GM12878 (cell line): ENCODE data around the gene STX19. TPM values are rescaled to one million over a fixed set of nuclear protein-coding genes. Genes with fewer than 3 reads are reported as not detected.

ENCODE experiments used
- ATAC-seq: fragments of 200-7000 bp; cut with Tn5 transposase; 3 replicates; pipeline ENCODE4 v1.9.1; 2020; ENCODE audit warnings: mild to moderate bottlenecking, moderate library complexity
- BruUV-seq: library from RNA; stranded (reverse); fragments of 400-500 nt; replicated peaks from 2 replicates; lab custom pipeline; 2021; lab: Mats Ljungman, UMichigan
- CTCF ChIA-PET: fragments of 300-600 bp; sonication (Branson Sonifier 250); formaldehyde crosslinking; extraction: SDS; loops from one replicate; lab custom pipeline; 2021; ENCODE audit warnings: inconsistent platforms; lab: Yijun Ruan, JAX
- POLR2A ChIA-PET: fragments of 350-600 bp; formaldehyde crosslinking; extraction: SDS; loops from one replicate; lab custom pipeline; 2021; ENCODE audit warnings: inconsistent platforms; lab: Charles Lee
- RAD21 ChIA-PET: fragments of 300-600 bp; sonication (Branson Sonifier 250); formaldehyde crosslinking; loops from one replicate; lab custom pipeline; 2023; ENCODE audit warnings: antibody characterized with exemption; ENCODE audit not compliant: unreplicated experiment; lab: Charles Lee
- SMC1A ChIA-PET: fragments of 300-600 bp; sonication (Branson Sonifier 250); formaldehyde crosslinking; loops from one replicate; lab custom pipeline; 2023; ENCODE audit not compliant: unreplicated experiment, uncharacterized antibody; lab: Charles Lee
- DNase-seq: peaks from one replicate; pipeline ENCODE4 v3.0.0-alpha.2; 2011; ENCODE audit warnings: low read depth, low spot score
- FAIRE-seq: peaks from 3 replicates; lab custom pipeline; 2011; peaks lifted over from hg19 to GRCh38; lab: Jason Lieb, UNC
- H2AFZ ChIP-seq: 2 replicates; pipeline ENCODE4 v1.6.0; 2011; ENCODE audit warnings: low read depth, low read length, control low read depth; ENCODE audit not compliant: control insufficient read depth
- H3K27ac ChIP-seq: 2 replicates; pipeline ENCODE4 v1.5.1; 2011; ENCODE audit warnings: control low read depth; ENCODE audit not compliant: control insufficient read depth, insufficient read depth
- H3K27me3 ChIP-seq, 2 experiments: replicated peaks in 1 of 2; 2 replicates each; pipeline versions ENCODE4 v1.6.0 to v1.6.1; 2011; ENCODE audit warnings: low read length in 1 of 2; ENCODE audit not compliant: control insufficient read depth in 2 of 2, insufficient read depth in 2 of 2
- H3K36me3 ChIP-seq, 2 experiments: 2 replicates each; pipeline ENCODE4 v1.5.1; 2011; ENCODE audit warnings: low read length in 1 of 2; ENCODE audit not compliant: control insufficient read depth in 2 of 2, insufficient read depth in 2 of 2
- H3K4me1 ChIP-seq: 2 replicates; pipeline ENCODE4 v1.6.1; 2011; ENCODE audit warnings: mild to moderate bottlenecking, low read length, moderate library complexity, mixed read lengths; ENCODE audit not compliant: control insufficient read depth, insufficient read depth
- H3K4me2 ChIP-seq: 2 replicates; pipeline ENCODE4 v1.6.0; 2011; ENCODE audit warnings: control low read depth; ENCODE audit not compliant: control insufficient read depth, insufficient read depth
- H3K4me3 ChIP-seq: fragments of 200-600 bp; sonication (generic); 2 replicates; pipeline ENCODE4 v1.5.1; 2016
- H3K79me2 ChIP-seq: 2 replicates; pipeline ENCODE4 v1.6.0; 2011; ENCODE audit warnings: low read length; ENCODE audit not compliant: control insufficient read depth, insufficient read depth
- H3K9ac ChIP-seq: 2 replicates; pipeline ENCODE4 v1.8.0; 2011; ENCODE audit warnings: low read length, control low read depth, mixed read lengths; ENCODE audit not compliant: control insufficient read depth, insufficient read depth
- H3K9me3 ChIP-seq: replicated peaks from 3 replicates; pipeline ENCODE4 v1.5.1; 2011; ENCODE audit warnings: mild to moderate bottlenecking, low read length; ENCODE audit not compliant: control insufficient read depth, insufficient read depth
- H4K20me1 ChIP-seq: 2 replicates; pipeline ENCODE4 v1.6.0; 2011; ENCODE audit not compliant: control insufficient read depth, insufficient read depth
- BACH1 ChIP-seq: fragments of 450-650 bp; IDR thresholded peaks from 2 replicates; pipeline ENCODE4 v1.6.1; 2017; ENCODE audit warnings: mild to moderate bottlenecking, borderline replicate concordance
- BRCA1 ChIP-seq: IDR thresholded peaks from 2 replicates; pipeline ENCODE4 v1.6.1; 2011; ENCODE audit warnings: low read depth, low read length, improper control_type of control experiment
- DPF2 ChIP-seq: fragments of 450-650 bp; IDR thresholded peaks from 2 replicates; pipeline ENCODE4 v1.6.1; 2017; ENCODE audit warnings: mild to moderate bottlenecking
- FOXM1 ChIP-seq: IDR thresholded peaks from 2 replicates; pipeline ENCODE4 v1.6.1; 2012; ENCODE audit warnings: low read depth, mild to moderate bottlenecking, inconsistent platforms, low read length, moderate library complexity
- HCFC1 ChIP-seq: fragments of 150-350 bp; IDR thresholded peaks from 2 replicates; pipeline ENCODE4 v1.6.1; 2014; ENCODE audit warnings: low read length
- MEF2B ChIP-seq: fragments of 450-650 bp; IDR thresholded peaks from 2 replicates; pipeline ENCODE4 v1.6.1; 2018; ENCODE audit warnings: mild to moderate bottlenecking, moderate library complexity; ENCODE audit not compliant: partially characterized antibody, poor library complexity, severe bottlenecking
- MTA3 ChIP-seq: IDR thresholded peaks from 2 replicates; pipeline ENCODE4 v1.6.1; 2012; ENCODE audit warnings: low read length, inconsistent platforms, borderline replicate concordance
- MXI1 ChIP-seq: fragments of 150-350 bp; IDR thresholded peaks from 2 replicates; pipeline ENCODE4 v1.6.1; 2011; ENCODE audit warnings: low read depth, mild to moderate bottlenecking, inconsistent platforms, low read length, improper control_type of control experiment
- NFIC ChIP-seq: IDR thresholded peaks from 2 replicates; pipeline ENCODE4 v1.6.1; 2012; ENCODE audit warnings: low read depth, mild to moderate bottlenecking, inconsistent platforms, low read length, moderate library complexity
- RCOR1 ChIP-seq: conservative IDR thresholded peaks from 2 replicates; pipeline ENCODE4 v1.6.1; 2012; ENCODE audit warnings: low read depth, low read length, improper control_type of control experiment
- SKIL ChIP-seq: fragments of 450-650 bp; IDR thresholded peaks from 2 replicates; pipeline ENCODE4 v1.6.1; 2017; ENCODE audit warnings: mild to moderate bottlenecking, low read depth, inconsistent platforms; ENCODE audit not compliant: poor library complexity, severe bottlenecking
- SMARCA5 ChIP-seq: fragments of 450-650 bp; IDR thresholded peaks from 2 replicates; pipeline ENCODE4 v1.6.1; 2017; ENCODE audit warnings: mild to moderate bottlenecking
- SREBF1 ChIP-seq: IDR thresholded peaks from 2 replicates; pipeline ENCODE4 v1.6.1; 2012; ENCODE audit warnings: mild to moderate bottlenecking, low read length
- SUPT20H ChIP-seq: IDR thresholded peaks from 2 replicates; pipeline ENCODE4 v1.6.1; 2011; ENCODE audit warnings: low read depth, mild to moderate bottlenecking, low read length, moderate library complexity, borderline replicate concordance; ENCODE audit not compliant: control insufficient read depth
- SUZ12 ChIP-seq: fragments of 200-600 bp; sonication (generic); IDR thresholded peaks from one replicate; pipeline ENCODE4 v1.6.1; 2018; ENCODE audit warnings: antibody characterized with exemption, mild to moderate bottlenecking; ENCODE audit not compliant: unreplicated experiment
- TCF3 ChIP-seq: IDR thresholded peaks from 2 replicates; pipeline ENCODE4 v1.6.1; 2012; ENCODE audit warnings: low read depth, mild to moderate bottlenecking, low read length, borderline replicate concordance; ENCODE audit not compliant: insufficient read depth
- YBX1 ChIP-seq: fragments of 450-650 bp; IDR thresholded peaks from 2 replicates; pipeline ENCODE4 v1.6.1; 2016; ENCODE audit warnings: antibody characterized with exemption
- ZNF207 ChIP-seq: fragments of 450-650 bp; IDR thresholded peaks from 2 replicates; pipeline ENCODE4 v1.6.1; 2014; ENCODE audit warnings: antibody characterized with exemption, mild to moderate bottlenecking, borderline replicate concordance
- ZZZ3 ChIP-seq: IDR thresholded peaks from 2 replicates; pipeline ENCODE4 v1.6.1; 2011; ENCODE audit warnings: low read depth; ENCODE audit not compliant: control insufficient read depth, insufficient read length
- WGBS: methylation state at CpG from one replicate; pipeline ENCODE4 v1.1.6; 2016; ENCODE audit warnings: low lambda C conversion rate; ENCODE audit not compliant: insufficient replicate concordance, insufficient coverage; ENCODE audit errors: missing lambda C conversion rate; 5-methylcytosine and 5-hydroxymethylcytosine counted together
- in situ Hi-C: fragments of 300-500 bp; cut with MboI; formaldehyde crosslinking; loops from 9 replicates; pipeline ENCODE4 v1.14.3; 2018; ENCODE audit warnings: mixed read lengths
- intact Hi-C: fragments of 100-400 bp; cut with micrococcal nuclease; formaldehyde crosslinking; loops from one replicate; pipeline ENCODE4 v1.14.2; 2022; ENCODE audit not compliant: unreplicated experiment
- polyA plus RNA-seq, 11 experiments: library from polyadenylated mRNA; depleted of rRNA in 4 of 11; unstranded in 6 of 11; stranded (reverse) in 5 of 11; fragments of >200 nt; fragmentation: Nextera tagmentation in 4 of 11; fragmentation: Illumina TruSeq in 1 of 11; extraction: Ambion mirVana in 4 of 11; extraction: Trizol in 1 of 11; gene quantifications; 1 replicate in 1 of 11; 2 replicates in 10 of 11; pipeline versions ENCODE4 v1.2.1 to v1.2.3, GENCODE V29; 2011 to 2016; ENCODE audit warnings: inconsistent platforms in 2 of 11, missing spikeins in 2 of 11, low read depth in 1 of 11
- total RNA-seq, 4 experiments: library from RNA; depleted of rRNA in 3 of 4; stranded (reverse); fragments of >200 nt in 3 of 4; fragmentation: Illumina TruSeq in 1 of 4; extraction: Trizol in 1 of 4; gene quantifications; 2 replicates each; pipeline versions ENCODE4 v1.2.1 to v1.2.3, GENCODE V29; 2013 to 2021
- TF ChIP-seq, protein P1 (sequence below): fragments of 450-650 bp; IDR thresholded peaks from 2 replicates; pipeline ENCODE4 v1.6.1; 2017; ENCODE audit warnings: low read depth, mild to moderate bottlenecking, moderate library complexity

Gene STX19
- total and polyA plus RNA-seq, 10 of the 15 experiments (the other 5 are each of a cell fraction or from before 2014, with no cell fraction given) = 0.10 to 0.14 (median 0.11) TPM; not detected in 7

- intact Hi-C loops = loop anchor here (5.0 kb wide), 1 partner anchor 245 kb away; no protein-coding TSS in a partner anchor
- DNase-seq = no peak
- H3K36me3 ChIP-seq = no peaks in the 10 kb centered on the region; a peak in 1 of 4 replicates
- no peak for TF ChIP-seq ZNF207
- TF ChIP-seq YBX1 = no peak
- TF ChIP-seq MTA3 = no peak
- TF ChIP-seq ZZZ3 = no peak
- TF ChIP-seq TCF3 = no peak
- no peak for TF ChIP-seq HCFC1
- no peak for TF ChIP-seq FOXM1
- no peak for TF ChIP-seq MEF2B
- no peak for TF ChIP-seq SUZ12
- no peak for TF ChIP-seq NFIC
- no peak for TF ChIP-seq MXI1
- TF ChIP-seq, protein P1, sequence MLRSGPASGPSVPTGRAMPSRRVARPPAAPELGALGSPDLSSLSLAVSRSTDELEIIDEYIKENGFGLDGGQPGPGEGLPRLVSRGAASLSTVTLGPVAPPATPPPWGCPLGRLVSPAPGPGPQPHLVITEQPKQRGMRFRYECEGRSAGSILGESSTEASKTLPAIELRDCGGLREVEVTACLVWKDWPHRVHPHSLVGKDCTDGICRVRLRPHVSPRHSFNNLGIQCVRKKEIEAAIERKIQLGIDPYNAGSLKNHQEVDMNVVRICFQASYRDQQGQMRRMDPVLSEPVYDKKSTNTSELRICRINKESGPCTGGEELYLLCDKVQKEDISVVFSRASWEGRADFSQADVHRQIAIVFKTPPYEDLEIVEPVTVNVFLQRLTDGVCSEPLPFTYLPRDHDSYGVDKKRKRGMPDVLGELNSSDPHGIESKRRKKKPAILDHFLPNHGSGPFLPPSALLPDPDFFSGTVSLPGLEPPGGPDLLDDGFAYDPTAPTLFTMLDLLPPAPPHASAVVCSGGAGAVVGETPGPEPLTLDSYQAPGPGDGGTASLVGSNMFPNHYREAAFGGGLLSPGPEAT = no peak
- no peak for TF ChIP-seq SUPT20H
- no peak for TF ChIP-seq SKIL
- TF ChIP-seq RCOR1 = no peak
- TF ChIP-seq DPF2 = no peak
- TF ChIP-seq BRCA1 = no peak
- TF ChIP-seq SMARCA5 = no peak
- TF ChIP-seq SREBF1 = no peak
- no peak for TF ChIP-seq BACH1
- TF ChIP-seq, all 136 proteins: peak for 0
- Histone ChIP-seq H3K4me2 (no peak overlapping the region), H2AFZ (no peak overlapping the region), H4K20me1 (no peaks in the 10 kb centered on the region), H3K9me3 (no peaks in the 10 kb centered on the region), H3K4me1 (no peaks in the 10 kb centered on the region), H3K9ac (no peak overlapping the region), H3K27me3 (no peaks in the 10 kb centered on the region), H3K27ac (no peak overlapping the region), H3K79me2 (no peaks in the 10 kb centered on the region), H3K4me3 (no peak overlapping the region)
- ChIA-PET RAD21 (interaction anchor here (0.5 to 3.4 kb wide), 3 partner anchors 36 to 68 kb away, joined by 4 to 12 read pairs (median 7); partner anchors contain the start of genes DHFR2 and NSUN3), POLR2A (interaction anchor here (0.9 kb wide), 1 partner anchor 64 kb away, joined by 3 read pairs; no protein-coding TSS in a partner anchor), SMC1A (interaction anchor here (0.9 to 3.7 kb wide), 6 partner anchors 9 to 267 kb away, joined by 3 to 38 read pairs (median 4); no protein-coding TSS in a partner anchor), CTCF (interaction anchor here (1.1 to 12.2 kb wide), 3 partner anchors 12 to 100 kb away, joined by 6 to 164 read pairs (median 6); partner anchors contain the start of genes DHFR2 and NSUN3)
- 46% methylated on average over 3 of the region's 3 CpGs for WGBS
- ATAC-seq (no peak), FAIRE-seq (no peak)
- BruUV-seq = no TSS peak
- in situ Hi-C loops = no loop called here
Measured at GRCh38 chr3:94001827-94002495, 26.4 kb downstream of the STX19 start.
